DMS153 treated with DMSO at 0.1 percent for 48 hours (cell line): ENCODE measurements around the gene GRIFIN.

Source experiments
- DNase-seq: peaks from one replicate; lab custom pipeline; 2025; ENCODE audit not compliant: unreplicated experiment; lab: John Stamatoyannopoulos, UW

GRIFIN gene

GRCh38 chr7:2437136-2437535 is 39.1 kb downstream of the GRIFIN start:
- no peak for DNase-seq

- DNase-seq: no peak
Observed at GRCh38 chr7:2436341-2437104, 39.7 kb downstream of the GRIFIN start.

- DNase-seq: no peak
Observed at GRCh38 chr7:2435146-2435545, 41.1 kb downstream of the GRIFIN start.

GRCh38 chr7:2433713-2434550 is 42.3 kb downstream of the GRIFIN start:
- DNase-seq: no peak

GRCh38 chr7:2432910-2433712 is 43.1 kb downstream of the GRIFIN start:
- no peak for DNase-seq

- no peak for DNase-seq
Observed at GRCh38 chr7:2431260-2431867, 44.8 kb downstream of the GRIFIN start.

GRCh38 chr7:2425749-2426148 is 50.4 kb downstream of the GRIFIN start:
- no peak for DNase-seq
